ENCODE measurements around the gene SH3BGRL3.
"Not testable (repeated sequence)": the region's sequence is repeated elsewhere in the genome, so short reads cannot be mapped to it uniquely, and the experiment has no call there.

SH3BGRL3 gene

DNA sequence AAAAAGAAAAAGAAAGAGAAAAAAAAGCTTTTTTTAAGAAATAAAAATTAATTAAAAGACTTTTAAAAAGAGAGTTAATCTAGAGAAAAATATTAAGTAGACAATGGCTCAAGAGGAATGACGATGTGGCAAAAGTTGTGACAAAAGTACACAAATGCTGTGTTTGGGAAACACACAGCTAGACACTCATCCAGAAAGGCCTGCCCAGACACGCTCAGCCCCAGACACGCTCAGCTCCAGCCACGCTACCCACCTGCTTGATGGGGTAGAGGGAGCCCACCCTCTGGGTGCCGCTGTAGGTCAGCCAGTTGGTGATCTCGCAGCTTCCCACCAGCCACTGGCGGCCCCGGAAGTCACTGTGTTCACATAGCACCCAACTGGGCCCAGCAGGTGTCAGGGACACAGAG, 48.1 kb downstream of the SH3BGRL3 start:
- Histone ChIP-seq H3K9ac (ENCODE audit: low read depth, low read length, poor library complexity, severe bottlenecking) (no peak overlapping the region), H2AFZ (ENCODE audit: low read length) (no peak overlapping the region), H3K36me3 (ENCODE audit: insufficient read depth, low read length) (no peaks in the 10 kb centered on the region)

GRCh38 chr1:26328597-26328996, 48.7 kb downstream of the SH3BGRL3 start:
- Histone ChIP-seq H3K9ac (ENCODE audit: low read depth, low read length, poor library complexity, severe bottlenecking) (peak overlapping the region; percentile 28), H3K4me3 (ENCODE audit: low read length, poor library complexity, severe bottlenecking) (no peak overlapping the region), H3K9me2 (replicated peaks; ENCODE audit: low read depth, low read length) (no peaks in the 10 kb centered on the region), H2AFZ (ENCODE audit: low read length) (no peak overlapping the region), H3F3A (ENCODE audit: low read depth) (no peaks in the 10 kb centered on the region), H3K4me2 (ENCODE audit: low read depth, low read length, poor library complexity, severe bottlenecking) (no peak overlapping the region), H3K36me3 (ENCODE audit: insufficient read depth, low read length) (no peaks in the 10 kb centered on the region), H3K79me2 (ENCODE audit: insufficient read depth, low read length) (no peaks in the 10 kb centered on the region), H3K9me3 (ENCODE audit: insufficient read depth, low read depth, low read length) (no peaks in the 10 kb centered on the region), H3K4me1 (ENCODE audit: insufficient read depth, low read length, poor library complexity, severe bottlenecking) (no peaks in the 10 kb centered on the region), H3K27me3 (ENCODE audit: insufficient read depth, low read length, poor library complexity, severe bottlenecking) (no peaks in the 10 kb centered on the region), H4K20me1 (ENCODE audit: insufficient read depth, low read length, poor library complexity, severe bottlenecking) (no peaks in the 10 kb centered on the region)
- TF ChIP-seq, protein P1, sequence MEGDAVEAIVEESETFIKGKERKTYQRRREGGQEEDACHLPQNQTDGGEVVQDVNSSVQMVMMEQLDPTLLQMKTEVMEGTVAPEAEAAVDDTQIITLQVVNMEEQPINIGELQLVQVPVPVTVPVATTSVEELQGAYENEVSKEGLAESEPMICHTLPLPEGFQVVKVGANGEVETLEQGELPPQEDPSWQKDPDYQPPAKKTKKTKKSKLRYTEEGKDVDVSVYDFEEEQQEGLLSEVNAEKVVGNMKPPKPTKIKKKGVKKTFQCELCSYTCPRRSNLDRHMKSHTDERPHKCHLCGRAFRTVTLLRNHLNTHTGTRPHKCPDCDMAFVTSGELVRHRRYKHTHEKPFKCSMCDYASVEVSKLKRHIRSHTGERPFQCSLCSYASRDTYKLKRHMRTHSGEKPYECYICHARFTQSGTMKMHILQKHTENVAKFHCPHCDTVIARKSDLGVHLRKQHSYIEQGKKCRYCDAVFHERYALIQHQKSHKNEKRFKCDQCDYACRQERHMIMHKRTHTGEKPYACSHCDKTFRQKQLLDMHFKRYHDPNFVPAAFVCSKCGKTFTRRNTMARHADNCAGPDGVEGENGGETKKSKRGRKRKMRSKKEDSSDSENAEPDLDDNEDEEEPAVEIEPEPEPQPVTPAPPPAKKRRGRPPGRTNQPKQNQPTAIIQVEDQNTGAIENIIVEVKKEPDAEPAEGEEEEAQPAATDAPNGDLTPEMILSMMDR (conservative IDR thresholded peaks at IDR 0.05; ENCODE audit: low read length): no peak
- TF ChIP-seq EZH2phosphoT487 (IDR thresholded peaks at IDR 0.05; ENCODE audit: borderline replicate concordance): no peak

More for the DNA sequence above, 48.1 kb downstream of the SH3BGRL3 start:
- Histone ChIP-seq H3K9me2 (replicated peaks; ENCODE audit: low read depth, low read length) (no peaks in the 10 kb centered on the region), H4K20me1 (ENCODE audit: insufficient read depth, low read length, poor library complexity, severe bottlenecking) (no peaks in the 10 kb centered on the region), H3K9me3 (ENCODE audit: insufficient read depth, low read depth, low read length) (no peaks in the 10 kb centered on the region), H3K79me2 (ENCODE audit: insufficient read depth, low read length) (no peaks in the 10 kb centered on the region), H3F3A (ENCODE audit: low read depth) (no peaks in the 10 kb centered on the region), H3K4me3 (ENCODE audit: low read length, poor library complexity, severe bottlenecking) (no peak overlapping the region), H3K4me2 (ENCODE audit: low read depth, low read length, poor library complexity, severe bottlenecking) (no peak overlapping the region), H3K4me1 (ENCODE audit: insufficient read depth, low read length, poor library complexity, severe bottlenecking) (no peaks in the 10 kb centered on the region), H3K27me3 (ENCODE audit: insufficient read depth, low read length, poor library complexity, severe bottlenecking) (no peaks in the 10 kb centered on the region)
- TF ChIP-seq, protein P1 (conservative IDR thresholded peaks at IDR 0.05; ENCODE audit: low read length): no peak
- no peak for TF ChIP-seq EZH2phosphoT487 (IDR thresholded peaks at IDR 0.05; ENCODE audit: borderline replicate concordance)

DNA sequence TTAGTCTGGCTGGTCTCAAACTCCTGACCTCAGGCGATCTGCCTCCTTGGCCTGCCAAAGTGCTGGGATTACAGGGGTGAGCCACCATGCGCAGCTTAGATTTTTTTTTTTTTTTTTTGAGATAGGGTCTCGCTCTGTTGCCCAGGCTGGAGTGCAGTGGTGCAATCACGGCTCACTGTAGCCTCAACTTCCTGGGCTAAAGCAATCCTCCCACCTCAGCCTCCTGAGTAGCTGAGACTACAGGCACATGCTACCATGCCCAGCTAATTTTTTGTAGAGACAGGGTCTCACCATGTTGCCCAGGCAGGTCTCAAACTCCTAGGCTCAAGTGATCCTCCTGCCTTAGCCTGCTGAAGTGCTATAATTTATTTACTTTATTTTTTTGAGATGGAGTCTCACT, 49.5 kb downstream of the SH3BGRL3 start:
- H3K9ac ChIP-seq (ENCODE audit: low read depth, low read length, poor library complexity, severe bottlenecking); H3K9me3 ChIP-seq (ENCODE audit: insufficient read depth, low read depth, low read length); H3K4me1 ChIP-seq (ENCODE audit: insufficient read depth, low read length, poor library complexity, severe bottlenecking); H3K4me2 ChIP-seq (ENCODE audit: low read depth, low read length, poor library complexity, severe bottlenecking); H3F3A ChIP-seq (ENCODE audit: low read depth); H3K36me3 ChIP-seq (ENCODE audit: insufficient read depth, low read length); H3K27me3 ChIP-seq (ENCODE audit: insufficient read depth, low read length, poor library complexity, severe bottlenecking); H3K4me3 ChIP-seq (ENCODE audit: low read length, poor library complexity, severe bottlenecking); H3K9me2 ChIP-seq (replicated peaks; ENCODE audit: low read depth, low read length); H4K20me1 ChIP-seq (ENCODE audit: insufficient read depth, low read length, poor library complexity, severe bottlenecking); H3K79me2 ChIP-seq (ENCODE audit: insufficient read depth, low read length); H2AFZ ChIP-seq (ENCODE audit: low read length): not testable (repeated sequence)

- Histone ChIP-seq H4K20me1 (ENCODE audit: insufficient read depth, low read length, poor library complexity, severe bottlenecking) (no peaks in the 10 kb centered on the region), H3K4me3 (ENCODE audit: low read length, poor library complexity, severe bottlenecking) (no peak overlapping the region), H3F3A (ENCODE audit: low read depth) (no peaks in the 10 kb centered on the region), H3K9ac (ENCODE audit: low read depth, low read length, poor library complexity, severe bottlenecking) (no peak overlapping the region), H3K4me1 (ENCODE audit: insufficient read depth, low read length, poor library complexity, severe bottlenecking) (no peaks in the 10 kb centered on the region), H2AFZ (ENCODE audit: low read length) (no peak overlapping the region), H3K27me3 (ENCODE audit: insufficient read depth, low read length, poor library complexity, severe bottlenecking) (no peaks in the 10 kb centered on the region), H3K9me3 (ENCODE audit: insufficient read depth, low read depth, low read length) (no peaks in the 10 kb centered on the region), H3K9me2 (replicated peaks; ENCODE audit: low read depth, low read length) (no peaks in the 10 kb centered on the region), H3K79me2 (ENCODE audit: insufficient read depth, low read length) (no peaks in the 10 kb centered on the region), H3K36me3 (ENCODE audit: insufficient read depth, low read length) (no peaks in the 10 kb centered on the region), H3K4me2 (ENCODE audit: low read depth, low read length, poor library complexity, severe bottlenecking) (no peak overlapping the region)
- no peak for TF ChIP-seq EZH2phosphoT487 (IDR thresholded peaks at IDR 0.05; ENCODE audit: borderline replicate concordance)
- TF ChIP-seq, protein P1 (conservative IDR thresholded peaks at IDR 0.05; ENCODE audit: low read length): no peak
These were observed 50.4 kb downstream of the SH3BGRL3 start for GRCh38 chr1:26330276-26330675.
